ENCODE data around the gene GSE1. TPM values are rescaled to one million over a fixed set of nuclear protein-coding genes. Genes with fewer than 3 reads are reported as not detected.

The GSE1 gene
- 87.2 TPM for total RNA-seq
- long read RNA-seq, full-length matches to known transcripts: 2 of 107 reads
- long read RNA-seq, partial matches to known transcripts: 55 of 107 reads
- long read RNA-seq, other reads (novel, unspliced or antisense): 50 of 107 reads

DNA sequence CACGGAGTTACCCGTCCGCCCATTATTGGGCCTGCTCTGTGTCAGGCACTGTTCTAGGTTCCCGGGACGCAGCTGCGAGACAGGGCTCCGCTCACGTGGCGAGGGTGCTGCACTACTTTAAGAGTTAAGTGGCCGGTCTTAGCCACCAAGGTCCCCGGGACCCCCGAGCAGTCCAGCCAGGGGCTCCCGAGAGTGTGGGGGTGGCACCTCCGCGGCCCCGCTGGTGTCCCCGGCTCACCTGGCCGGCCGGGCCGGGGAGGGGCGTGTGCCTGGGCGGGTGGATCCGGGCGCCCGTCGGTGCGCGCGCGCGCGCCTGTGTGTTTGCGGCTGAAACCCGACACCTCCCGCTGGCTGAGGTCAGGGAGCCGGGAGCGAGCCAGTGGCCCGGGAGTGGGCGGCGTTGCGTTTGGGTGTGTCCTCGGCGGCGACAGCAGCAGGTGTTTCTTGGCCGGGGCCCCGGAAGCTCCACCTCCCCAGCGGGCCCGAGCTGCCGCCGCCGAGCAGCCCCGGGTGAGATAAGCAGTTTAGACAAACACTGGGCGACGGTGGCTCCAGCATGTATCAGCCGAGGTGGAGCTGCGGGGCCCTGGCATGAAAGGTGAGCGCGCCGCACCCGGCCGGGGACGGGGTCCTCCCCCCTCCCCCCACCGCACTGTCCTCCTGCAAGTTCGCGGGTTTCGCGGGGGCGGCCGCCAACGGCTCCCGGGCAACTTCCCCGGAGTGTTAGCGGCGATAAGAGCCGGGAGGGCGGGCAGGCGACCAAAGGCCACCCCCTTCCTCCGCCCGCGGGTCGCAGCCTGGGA is at the start of gene GSE1:
TSS of gene GSE1 (plus strand) at position 522 of the 803 bp plus-strand sequence. CDS start at position 592, 70 bp downstream.
- intact Hi-C loops (cut with DNase I): no loop called here
- H3K27ac ChIP-seq: peak within 1 kb of the TSS; percentile 92
- ATAC-seq (peak; percentile 60), DNase-seq (peak; percentile 99)
- TF ChIP-seq, protein P1, sequence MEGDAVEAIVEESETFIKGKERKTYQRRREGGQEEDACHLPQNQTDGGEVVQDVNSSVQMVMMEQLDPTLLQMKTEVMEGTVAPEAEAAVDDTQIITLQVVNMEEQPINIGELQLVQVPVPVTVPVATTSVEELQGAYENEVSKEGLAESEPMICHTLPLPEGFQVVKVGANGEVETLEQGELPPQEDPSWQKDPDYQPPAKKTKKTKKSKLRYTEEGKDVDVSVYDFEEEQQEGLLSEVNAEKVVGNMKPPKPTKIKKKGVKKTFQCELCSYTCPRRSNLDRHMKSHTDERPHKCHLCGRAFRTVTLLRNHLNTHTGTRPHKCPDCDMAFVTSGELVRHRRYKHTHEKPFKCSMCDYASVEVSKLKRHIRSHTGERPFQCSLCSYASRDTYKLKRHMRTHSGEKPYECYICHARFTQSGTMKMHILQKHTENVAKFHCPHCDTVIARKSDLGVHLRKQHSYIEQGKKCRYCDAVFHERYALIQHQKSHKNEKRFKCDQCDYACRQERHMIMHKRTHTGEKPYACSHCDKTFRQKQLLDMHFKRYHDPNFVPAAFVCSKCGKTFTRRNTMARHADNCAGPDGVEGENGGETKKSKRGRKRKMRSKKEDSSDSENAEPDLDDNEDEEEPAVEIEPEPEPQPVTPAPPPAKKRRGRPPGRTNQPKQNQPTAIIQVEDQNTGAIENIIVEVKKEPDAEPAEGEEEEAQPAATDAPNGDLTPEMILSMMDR (IDR thresholded peaks at IDR 0.05): no peak
- H3K36me3 ChIP-seq: no peaks in the 10 kb centered on the region
- no peaks in the 10 kb centered on the region for H3K27me3 ChIP-seq
- H3K4me1 ChIP-seq: peaks cover 61% of the 10 kb centered on the region
- peak within 1 kb of the TSS; percentile 73 for H3K4me3 ChIP-seq
- H3K9me3 ChIP-seq: no peaks in the 10 kb centered on the region

DNA sequence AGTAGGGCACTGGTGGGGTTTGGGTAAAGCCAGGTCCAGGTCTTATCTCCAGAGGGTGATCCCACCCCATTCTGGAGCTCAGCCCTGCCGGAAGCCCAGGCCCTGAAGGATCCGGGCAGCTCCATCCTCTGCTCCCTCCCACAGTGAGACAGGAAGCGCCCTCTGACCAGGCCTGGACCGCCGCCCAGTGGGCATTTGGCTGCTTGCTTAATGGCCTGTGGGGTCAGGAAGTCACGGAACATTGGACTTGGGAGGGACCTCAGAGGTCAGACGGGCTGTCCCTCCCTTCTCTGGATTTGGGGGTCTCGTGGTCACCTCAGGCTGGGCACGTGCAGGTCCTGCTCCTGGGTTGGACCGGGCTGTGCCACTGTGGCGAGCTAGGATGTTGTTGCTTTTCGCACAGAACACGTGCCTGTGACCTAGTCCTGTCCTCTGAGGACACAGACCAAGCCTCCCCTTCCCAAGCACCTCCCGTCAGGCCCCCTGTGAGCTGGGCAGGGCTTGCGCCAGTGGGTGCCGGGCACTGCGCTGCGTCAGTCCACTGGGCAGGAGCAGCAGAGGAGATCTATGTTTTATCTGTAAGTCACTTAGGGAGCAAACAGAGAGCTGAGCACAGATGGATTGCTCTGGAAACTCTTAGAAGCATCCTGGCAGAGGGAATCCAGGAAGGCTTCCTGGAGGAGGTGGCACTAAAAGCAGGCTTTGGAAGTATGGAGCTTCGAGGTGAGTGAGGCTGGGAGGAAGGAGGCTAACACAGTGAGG is 49.4 kb upstream of the GSE1 start:
- DNase-seq (peak; percentile 91), ATAC-seq (peak; percentile 82)
- H3K4me3 ChIP-seq: no peak overlapping the region
- H3K9me3 ChIP-seq: no peaks in the 10 kb centered on the region
- intact Hi-C loops (cut with DNase I): no loop called here
- TF ChIP-seq, protein P1 (IDR thresholded peaks at IDR 0.05): peak; percentile 36
- H3K27ac ChIP-seq: peak overlapping the region; percentile 69
- H3K27me3 ChIP-seq: no peaks in the 10 kb centered on the region
- no peaks in the 10 kb centered on the region for H3K36me3 ChIP-seq
- peaks cover 84% of the 10 kb centered on the region for H3K4me1 ChIP-seq

- Histone ChIP-seq H3K4me1 (peaks cover 84% of the 10 kb centered on the region), H3K36me3 (no peaks in the 10 kb centered on the region), H3K4me3 (no peak overlapping the region), H3K9me3 (no peaks in the 10 kb centered on the region), H3K27me3 (no peaks in the 10 kb centered on the region), H3K27ac (peak overlapping the region; percentile 69)
- DNase-seq (peak; percentile 79), ATAC-seq (peak; percentile 51)
- TF ChIP-seq, protein P1 (IDR thresholded peaks at IDR 0.05): peak; percentile 57
- intact Hi-C loops (cut with DNase I): no loop called here
Measured at GRCh38 chr16:85564277-85565051, 48.7 kb upstream of the GSE1 start.

DNA sequence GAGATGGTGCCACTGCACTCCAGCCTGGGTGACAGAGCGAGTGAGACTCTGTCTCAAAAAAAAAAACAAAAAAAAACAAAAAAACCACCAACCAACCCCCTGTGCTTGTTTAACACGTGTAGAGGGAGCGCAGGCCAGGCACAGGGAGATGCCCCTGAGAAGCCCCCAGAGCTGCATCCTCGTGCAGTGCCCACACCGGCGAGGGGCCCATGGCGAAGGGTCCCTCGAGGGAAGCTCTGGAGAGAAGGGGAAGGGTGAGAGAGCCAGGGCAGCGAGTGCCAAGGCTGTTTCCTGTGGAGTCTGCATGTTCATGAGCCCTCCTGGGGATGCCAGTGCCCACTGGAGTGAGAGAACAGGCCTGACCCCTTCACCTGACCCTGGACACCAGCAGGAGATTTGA is 47.8 kb upstream of the GSE1 start:
- DNase-seq (no peak), ATAC-seq (no peak)
- no peaks in the 10 kb centered on the region for H3K9me3 ChIP-seq
- no peak overlapping the region for H3K27ac ChIP-seq
- H3K27me3 ChIP-seq: no peaks in the 10 kb centered on the region
- peaks cover 86% of the 10 kb centered on the region for H3K4me1 ChIP-seq
- TF ChIP-seq, protein P1 (IDR thresholded peaks at IDR 0.05): no peak
- H3K4me3 ChIP-seq: no peak overlapping the region
- intact Hi-C loops (cut with DNase I): no loop called here
- no peaks in the 10 kb centered on the region for H3K36me3 ChIP-seq

DNA sequence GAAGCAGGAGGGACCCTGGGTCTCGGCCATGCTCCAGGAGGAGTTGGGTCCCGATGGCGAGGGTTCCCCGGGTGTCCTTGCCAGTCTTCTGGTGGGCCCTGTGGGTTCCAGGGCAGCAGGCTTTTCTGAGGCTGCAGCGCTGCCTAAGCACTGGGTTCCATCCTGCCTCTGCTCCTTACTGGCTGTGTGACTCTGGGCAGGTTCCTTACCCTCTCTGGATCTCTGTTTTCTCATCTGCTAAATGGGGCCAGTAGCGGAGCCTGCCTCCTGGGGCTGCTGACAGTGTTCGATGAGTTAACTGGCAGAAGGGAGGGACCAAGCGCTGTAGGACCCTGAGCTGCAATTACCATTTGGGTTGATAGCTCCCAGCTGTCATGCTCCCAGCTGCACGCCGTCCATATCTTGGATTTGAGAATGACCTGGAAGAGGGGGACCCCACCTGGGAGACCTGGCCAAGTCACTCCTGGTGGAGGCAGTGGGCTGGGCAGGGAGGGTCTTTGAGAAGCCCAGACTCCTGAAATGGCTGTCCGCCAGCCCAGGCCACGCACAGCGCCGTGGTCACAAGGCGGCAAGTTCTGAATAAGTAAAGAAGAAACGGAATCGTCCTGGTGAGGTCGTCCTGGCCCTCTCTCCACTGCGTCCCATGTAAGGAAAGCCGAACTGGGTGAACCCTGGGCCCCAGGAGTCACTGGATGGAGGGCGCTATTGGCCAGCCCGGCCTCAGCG is 47.2 kb upstream of the GSE1 start:
- H3K4me1 ChIP-seq: peaks cover 90% of the 10 kb centered on the region
- DNase-seq (no peak), ATAC-seq (no peak)
- H3K9me3 ChIP-seq: no peaks in the 10 kb centered on the region
- TF ChIP-seq, protein P1 (IDR thresholded peaks at IDR 0.05): no peak
- no peaks in the 10 kb centered on the region for H3K27me3 ChIP-seq
- intact Hi-C loops (cut with DNase I): no loop called here
- H3K4me3 ChIP-seq: no peak overlapping the region
- no peaks in the 10 kb centered on the region for H3K36me3 ChIP-seq
- H3K27ac ChIP-seq: no peak overlapping the region

Measured in upper lobe of right lung (tissue), 1 donor.